Measurements from ENCODE around the gene SLC25A21.
"Not testable (repeated sequence)": the region's sequence is repeated elsewhere in the genome, so short reads cannot be mapped to it uniquely, and the experiment has no call there.

Gene SLC25A21

GRCh38 chr14:37088356-37089215 lies 83.8 kb downstream of the SLC25A21 start:
- no peak for DNase-seq (ENCODE audit: low spot score)

- no peak for DNase-seq (ENCODE audit: low spot score)
Measured at GRCh38 chr14:37087520-37087919, 84.9 kb downstream of the SLC25A21 start.

GRCh38 chr14:37083599-37083998 lies 88.8 kb downstream of the SLC25A21 start:
- no peak for DNase-seq (ENCODE audit: low spot score)

DNA sequence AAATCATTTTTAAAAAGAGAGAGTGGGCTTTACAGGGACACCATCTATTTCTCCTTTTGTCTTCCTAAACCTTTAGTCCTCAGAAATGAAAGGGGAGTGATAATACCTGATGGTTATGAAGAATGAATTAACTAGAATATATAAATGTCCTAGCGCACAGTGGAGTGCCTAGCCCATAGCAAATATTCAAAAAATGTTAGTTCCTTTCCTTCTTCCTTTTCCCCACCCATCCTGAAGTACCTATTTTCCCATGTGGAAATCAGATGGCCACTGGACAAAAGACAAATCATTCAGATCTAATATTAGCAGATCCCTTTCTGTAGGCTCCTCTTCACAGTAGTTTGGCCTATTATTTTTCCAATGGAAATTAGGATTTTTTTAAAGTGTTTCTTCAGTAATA lies 90.0 kb downstream of the SLC25A21 start:
- no peak for DNase-seq (ENCODE audit: low spot score)

- DNase-seq (ENCODE audit: low spot score), result no peak
Measured at GRCh38 chr14:37081856-37082255, 90.5 kb downstream of the SLC25A21 start.

GRCh38 chr14:37081218-37081617 lies 91.2 kb downstream of the SLC25A21 start:
- DNase-seq (ENCODE audit: low spot score), result peak; percentile 57

DNA sequence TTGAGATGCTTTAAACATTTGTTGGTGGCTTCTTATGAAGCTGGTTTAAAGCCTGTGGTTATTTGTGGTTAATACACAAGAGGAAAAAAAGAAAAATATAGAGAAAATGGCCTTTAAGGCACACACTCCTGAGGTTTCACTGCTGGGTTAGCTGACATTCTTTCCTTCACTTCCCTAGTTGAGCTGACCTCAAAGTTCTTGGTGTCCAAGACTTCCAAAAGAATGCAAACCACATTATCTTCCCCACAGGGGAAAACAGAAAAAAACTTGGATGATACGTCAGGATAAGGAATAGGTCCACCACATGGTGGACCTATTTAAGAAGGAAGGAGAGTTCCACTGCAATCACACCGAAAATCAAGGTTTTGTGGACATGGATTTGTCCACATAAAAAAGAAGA lies 94.3 kb downstream of the SLC25A21 start:
- DNase-seq (ENCODE audit: low spot score), result no peak

- DNase-seq (ENCODE audit: low spot score), result not testable (repeated sequence)
Measured at GRCh38 chr14:37074320-37074719, 98.1 kb downstream of the SLC25A21 start.

DNA sequence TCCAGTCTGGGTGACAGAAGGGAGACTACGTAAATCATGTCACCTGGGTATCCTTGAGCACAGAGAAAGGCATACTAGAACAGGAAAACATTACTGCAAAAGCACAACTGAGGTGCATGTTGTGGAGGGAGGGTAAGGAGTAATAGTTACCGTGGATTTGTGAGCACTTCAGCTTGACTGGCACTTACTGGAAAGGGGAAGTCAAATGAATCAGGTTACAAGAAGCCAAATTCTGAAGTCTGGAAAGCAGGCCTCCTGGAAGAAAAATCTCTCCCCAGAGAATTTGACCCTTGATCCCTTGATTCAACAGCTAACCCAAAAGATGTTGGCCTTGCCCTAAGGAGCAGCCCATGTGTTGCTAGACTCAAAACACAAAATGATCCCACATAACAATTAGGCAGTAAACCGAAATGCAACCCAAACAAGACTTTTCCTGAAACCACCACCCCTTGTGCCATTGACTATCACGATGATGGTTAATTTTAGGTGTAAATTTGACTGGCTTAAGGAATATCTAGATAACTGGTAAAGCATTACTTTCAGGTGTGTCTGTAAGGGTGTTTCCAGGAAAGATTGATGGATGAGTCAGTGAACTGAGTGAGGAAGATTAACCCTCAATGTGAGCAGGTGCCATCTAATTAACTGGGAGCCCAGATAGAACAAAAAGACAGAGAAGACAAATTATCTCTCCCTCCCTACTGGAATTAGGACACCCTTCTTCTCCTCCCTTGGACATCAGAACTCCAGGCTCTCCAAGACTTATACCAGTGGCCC lies 108.8 kb downstream of the SLC25A21 start:
- DNase-seq (ENCODE audit: low spot score), result no peak

- DNase-seq (ENCODE audit: low spot score), result no peak
Measured at GRCh38 chr14:37062191-37062803, 110.1 kb downstream of the SLC25A21 start.

GRCh38 chr14:37061697-37062096 lies 110.7 kb downstream of the SLC25A21 start:
- DNase-seq (ENCODE audit: low spot score), result no peak

DNA sequence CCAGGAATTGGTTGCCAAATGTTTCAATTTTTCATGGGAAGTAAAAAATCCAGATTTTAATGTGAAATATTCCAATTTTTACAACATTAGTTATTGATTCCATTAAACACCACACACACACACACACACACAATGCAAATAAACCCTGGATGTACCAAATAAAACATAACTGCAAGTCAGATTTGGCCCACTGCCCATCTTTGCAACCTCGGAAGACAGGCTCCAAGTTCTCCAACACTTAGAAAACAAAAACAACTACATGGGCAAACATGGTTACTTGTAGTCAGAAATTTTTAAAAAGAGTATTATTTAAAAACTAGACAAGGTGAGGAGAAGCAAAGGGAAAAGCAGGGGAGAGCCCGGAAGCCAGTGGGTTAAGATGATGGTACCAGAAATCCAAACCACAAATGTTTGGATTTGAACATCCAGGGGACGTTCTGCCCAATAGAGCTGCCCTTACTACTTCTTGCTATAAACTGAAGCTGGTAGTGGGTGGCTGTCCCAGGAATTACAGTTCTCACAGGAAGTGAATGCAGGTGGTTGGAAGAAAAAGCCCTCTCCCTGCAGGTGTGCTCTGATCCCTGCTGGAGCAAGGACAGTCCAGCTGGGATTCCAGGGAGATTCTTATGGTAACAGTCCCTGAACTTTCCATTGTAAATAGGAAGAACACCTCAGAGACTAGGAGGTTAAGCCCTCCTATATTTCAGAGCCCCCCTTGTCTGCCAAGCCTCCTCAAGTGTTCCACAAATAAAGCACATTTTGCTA lies 111.7 kb downstream of the SLC25A21 start:
- no peak for DNase-seq (ENCODE audit: low spot score)

GRCh38 chr14:37057776-37058175 lies 114.6 kb downstream of the SLC25A21 start:
- no peak for DNase-seq (ENCODE audit: low spot score)

DNA sequence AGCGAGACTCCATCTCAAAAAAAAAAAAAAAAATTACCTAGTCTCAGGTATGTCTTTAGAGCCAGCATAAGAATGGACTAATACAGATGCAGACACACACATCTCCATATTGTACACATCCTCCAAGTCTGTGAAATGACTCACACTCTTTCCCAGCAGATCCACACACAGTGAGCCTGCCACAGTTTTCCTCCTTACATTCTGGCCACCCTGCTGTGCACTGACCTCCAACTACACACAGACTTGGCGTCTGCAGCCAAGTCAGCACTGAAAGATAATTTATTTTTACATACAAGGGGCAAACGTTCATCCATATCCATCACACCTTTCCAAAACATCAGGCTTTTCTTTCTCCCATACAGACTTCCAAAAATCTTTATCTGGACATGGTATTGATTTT lies 115.9 kb downstream of the SLC25A21 start:
- DNase-seq (ENCODE audit: low spot score), result no peak

- DNase-seq (ENCODE audit: low spot score), result no peak
Measured at GRCh38 chr14:37054869-37055268, 117.5 kb downstream of the SLC25A21 start.

DNA sequence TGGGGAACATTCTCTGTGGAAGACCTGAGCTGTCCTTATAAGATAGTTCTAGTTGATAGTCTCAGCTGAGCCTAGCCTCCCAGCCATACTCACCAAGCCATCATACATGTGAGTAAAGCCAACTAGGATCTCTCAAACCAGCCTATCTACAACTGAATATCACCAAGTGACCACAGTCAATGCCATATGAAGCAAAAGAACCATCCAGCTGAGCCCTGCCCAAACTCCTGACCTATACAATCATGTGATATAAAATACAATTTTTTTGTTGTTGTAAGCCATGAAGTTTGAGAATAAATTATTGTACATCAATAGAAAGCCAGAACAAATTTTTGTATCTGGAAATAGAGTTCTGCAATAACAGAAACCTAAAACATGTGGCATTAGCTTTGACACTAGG lies 118.3 kb downstream of the SLC25A21 start:
- no peak for DNase-seq (ENCODE audit: low spot score)

- no peak for DNase-seq (ENCODE audit: low spot score)
Measured at GRCh38 chr14:37051680-37052079, 120.7 kb downstream of the SLC25A21 start.

- no peak for DNase-seq (ENCODE audit: low spot score)
Measured at GRCh38 chr14:37051153-37051552, 121.3 kb downstream of the SLC25A21 start.

DNA sequence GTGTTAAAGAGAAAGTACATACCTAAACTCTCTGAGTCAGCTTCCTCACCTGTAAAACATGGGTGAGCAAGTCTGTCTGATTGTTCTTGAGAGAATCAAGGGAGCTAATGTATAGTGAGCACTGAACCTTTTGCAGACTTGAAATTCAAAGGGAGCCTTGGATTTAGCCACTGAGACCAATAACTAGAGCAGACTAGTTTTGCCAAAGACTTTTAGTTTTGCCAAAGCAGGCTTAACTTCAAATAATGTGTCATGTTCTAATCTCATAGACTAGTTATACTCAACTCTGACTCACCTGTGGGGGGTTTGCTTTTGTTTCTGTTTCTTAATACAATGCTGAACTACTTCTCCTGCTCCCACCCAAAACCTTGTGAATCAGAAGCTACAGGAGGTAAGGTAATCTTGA lies 123.7 kb downstream of the SLC25A21 start:
- no peak for DNase-seq (ENCODE audit: low spot score)

DNA sequence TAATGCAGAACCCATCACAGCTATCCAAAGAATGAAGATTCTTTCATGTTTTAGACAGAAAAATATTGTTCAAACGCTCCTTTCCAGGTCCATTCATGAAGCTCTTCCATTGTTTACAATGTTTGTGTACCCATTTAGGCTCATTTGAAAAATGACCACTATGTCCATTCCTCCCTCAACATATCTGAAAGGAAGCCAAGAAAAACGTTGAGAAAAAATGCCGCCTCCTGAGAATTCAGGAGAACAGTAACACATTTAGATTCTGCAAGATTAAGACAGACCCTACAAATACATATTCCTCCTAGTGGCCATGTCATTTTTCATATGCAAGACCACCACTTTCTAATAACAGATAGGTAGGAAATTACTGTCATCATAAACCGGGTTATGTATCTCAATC lies 124.4 kb downstream of the SLC25A21 start:
- DNase-seq (ENCODE audit: low spot score), result no peak

DNA sequence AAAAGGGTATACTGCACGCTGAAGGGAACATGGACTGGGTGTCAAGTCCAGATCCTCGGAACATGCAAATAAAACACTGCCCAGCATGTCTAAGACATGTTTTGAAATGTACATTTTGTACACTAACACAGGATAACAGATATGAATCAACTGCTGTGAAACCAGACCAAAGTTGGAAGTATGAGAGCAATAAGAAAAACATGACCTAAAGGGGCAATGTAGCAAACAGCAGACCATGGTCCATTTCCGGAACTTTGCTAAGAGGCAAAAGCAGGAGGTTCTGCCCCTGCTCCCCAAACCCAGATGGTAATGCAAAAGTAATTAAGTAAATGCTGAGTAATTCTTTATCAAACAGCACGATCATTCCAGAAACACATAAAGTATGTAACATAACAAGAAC lies 125.2 kb downstream of the SLC25A21 start:
- no peak for DNase-seq (ENCODE audit: low spot score)

DNA sequence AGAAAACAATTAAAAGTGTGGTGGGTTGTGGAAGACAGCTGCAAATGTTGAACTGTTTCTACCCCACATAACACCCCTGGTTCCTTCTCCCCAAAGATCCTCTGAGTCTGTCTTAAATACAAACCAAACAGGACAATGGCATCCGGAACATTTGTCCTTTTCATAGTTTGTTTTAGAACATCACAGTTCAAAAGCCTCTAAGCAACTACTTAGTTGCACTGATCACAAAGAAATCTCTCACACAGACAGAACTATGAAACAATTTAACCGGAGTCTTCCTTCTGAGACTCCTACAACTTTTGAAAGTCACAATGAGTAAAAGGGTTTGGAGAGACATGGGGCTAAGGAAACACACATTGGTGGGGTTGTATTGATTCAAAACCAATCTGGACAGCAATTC lies 125.6 kb downstream of the SLC25A21 start:
- DNase-seq (ENCODE audit: low spot score), result no peak
